Nephron (organoid): ENCODE measurements around the gene MAPRE3.

Experiments used
- H3K27ac Mint-ChIP-seq, 3 experiments: 2 replicates each; pipeline ENCODE4 v1.8.0; 2020; ENCODE audit warnings: mixed read lengths in 3 of 3, mild to moderate bottlenecking in 2 of 3, moderate library complexity in 1 of 3
- H3K27me3 Mint-ChIP-seq: 2 replicates; pipeline ENCODE4 v1.8.0; 2021; ENCODE audit warnings: low read depth, mild to moderate bottlenecking, moderate library complexity, mixed read lengths
- H3K36me3 Mint-ChIP-seq: 2 replicates; pipeline ENCODE4 v1.8.0; 2020; ENCODE audit warnings: low read depth, mixed read lengths
- H3K4me1 Mint-ChIP-seq: 2 replicates; pipeline ENCODE4 v1.8.0; 2020; ENCODE audit warnings: mixed read lengths
- H3K4me3 Mint-ChIP-seq, 3 experiments: 2 replicates each; pipeline ENCODE4 v1.8.0; 2020; ENCODE audit warnings: mild to moderate bottlenecking in 3 of 3, mixed read lengths in 3 of 3, moderate library complexity in 2 of 3
- H3K9me3 Mint-ChIP-seq: 2 replicates; pipeline ENCODE4 v1.8.0; 2020; ENCODE audit warnings: mixed read lengths
- CTCF ChIP-seq, 3 experiments: fragments of 200-600 bp; sonication (generic); IDR thresholded peaks; one replicate each; pipeline ENCODE4 v1.5.0; 2021; ENCODE audit warnings: antibody characterized with exemption in 3 of 3; ENCODE audit not compliant: unreplicated experiment in 3 of 3

The MAPRE3 gene

GRCh38 chr2:26927221-26927620, 43.2 kb upstream of the MAPRE3 start:
- TF ChIP-seq CTCF (IDR thresholded peaks at IDR 0.05; ENCODE audit: unreplicated experiment in 3 of 3), result no peak
- Mint-ChIP-seq H3K4me3 (no peak overlapping the region), H3K4me1 (peaks cover 26% of the 10 kb centered on the region), H3K27ac (no peak overlapping the region), H3K9me3 (no peaks in the 10 kb centered on the region), H3K27me3 (peaks cover 5% of the 10 kb centered on the region), H3K36me3 (no peaks in the 10 kb centered on the region)

- Mint-ChIP-seq H3K27me3 (peaks cover 4% of the 10 kb centered on the region), H3K36me3 (peaks cover 3% of the 10 kb centered on the region), H3K9me3 (no peaks in the 10 kb centered on the region), H3K4me1 (no peaks in the 10 kb centered on the region), H3K4me3 (no peak overlapping the region), H3K27ac (no peak overlapping the region)
- TF ChIP-seq CTCF (IDR thresholded peaks at IDR 0.05; ENCODE audit: unreplicated experiment in 3 of 3), result no peak
These were observed 37.5 kb upstream of the MAPRE3 start for GRCh38 chr2:26932974-26933373.

GRCh38 chr2:26933431-26934334, 36.8 kb upstream of the MAPRE3 start:
- Mint-ChIP-seq H3K27ac (no peak overlapping the region), H3K9me3 (no peaks in the 10 kb centered on the region), H3K4me3 (no peak overlapping the region), H3K27me3 (peaks cover 3% of the 10 kb centered on the region), H3K36me3 (peaks cover 3% of the 10 kb centered on the region), H3K4me1 (no peaks in the 10 kb centered on the region)
- no peak for TF ChIP-seq CTCF (IDR thresholded peaks at IDR 0.05; ENCODE audit: unreplicated experiment in 3 of 3)

- H3K27me3 Mint-ChIP-seq, result peaks cover 3% of the 10 kb centered on the region
- no peak overlapping the region for H3K4me3 Mint-ChIP-seq
- H3K27ac Mint-ChIP-seq, result no peak overlapping the region
- no peak for TF ChIP-seq CTCF (IDR thresholded peaks at IDR 0.05; ENCODE audit: unreplicated experiment in 3 of 3)
- H3K36me3 Mint-ChIP-seq, result peaks cover 3% of the 10 kb centered on the region
- no peaks in the 10 kb centered on the region for H3K4me1 Mint-ChIP-seq
- no peaks in the 10 kb centered on the region for H3K9me3 Mint-ChIP-seq
These were observed 36.1 kb upstream of the MAPRE3 start for GRCh38 chr2:26934335-26934724.

- no peaks in the 10 kb centered on the region for H3K4me1 Mint-ChIP-seq
- H3K9me3 Mint-ChIP-seq, result no peaks in the 10 kb centered on the region
- TF ChIP-seq CTCF (IDR thresholded peaks at IDR 0.05; ENCODE audit: unreplicated experiment in 3 of 3), result no peak
- no peak overlapping the region for H3K27ac Mint-ChIP-seq
- H3K4me3 Mint-ChIP-seq, result no peak overlapping the region
- peaks cover 3% of the 10 kb centered on the region for H3K27me3 Mint-ChIP-seq
- peaks cover 3% of the 10 kb centered on the region for H3K36me3 Mint-ChIP-seq
These were observed 35.5 kb upstream of the MAPRE3 start for GRCh38 chr2:26934985-26935384.

GRCh38 chr2:26936855-26937254, 33.6 kb upstream of the MAPRE3 start:
- no peaks in the 10 kb centered on the region for H3K4me1 Mint-ChIP-seq
- peaks cover 3% of the 10 kb centered on the region for H3K27me3 Mint-ChIP-seq
- peaks cover 3% of the 10 kb centered on the region for H3K36me3 Mint-ChIP-seq
- no peak overlapping the region for H3K4me3 Mint-ChIP-seq
- H3K9me3 Mint-ChIP-seq, result no peaks in the 10 kb centered on the region
- no peak overlapping the region for H3K27ac Mint-ChIP-seq
- no peak for TF ChIP-seq CTCF (IDR thresholded peaks at IDR 0.05; ENCODE audit: unreplicated experiment in 3 of 3)
